SK-N-SH treated with all-trans-retinoic acid at 6 μM for 48 hours (cell line): ENCODE measurements around the gene CYP4F12.

Experiments used
- ARNTL ChIP-seq: fragments of 450-650 bp; formaldehyde crosslinking; IDR thresholded peaks from 2 replicates; pipeline ENCODE4 v1.5.0; 2020; ENCODE audit warnings: low read depth, mild to moderate bottlenecking, moderate library complexity, borderline replicate concordance
- GLIS3 ChIP-seq: fragments of 250-450 bp; sonication (Bioruptor Pico); IDR thresholded peaks from 2 replicates; pipeline ENCODE4 v1.5.0; 2020; ENCODE audit warnings: mild to moderate bottlenecking, moderate library complexity
- OSR1 ChIP-seq: fragments of 250-450 bp; sonication (Bioruptor Pico); IDR thresholded peaks from 2 replicates; pipeline ENCODE4 v1.8.0; 2022; ENCODE audit warnings: moderate library complexity, mild to moderate bottlenecking, inconsistent platforms
- TCF4 ChIP-seq: fragments of 250-450 bp; sonication (Bioruptor Pico); IDR thresholded peaks from 2 replicates; pipeline ENCODE4 v1.8.0; 2021; ENCODE audit warnings: mild to moderate bottlenecking, moderate library complexity, borderline replicate concordance
- TOX ChIP-seq: fragments of 250-450 bp; sonication (Bioruptor Pico); IDR thresholded peaks from 2 replicates; pipeline ENCODE4 v1.8.0; 2021; ENCODE audit warnings: mild to moderate bottlenecking, moderate library complexity, borderline replicate concordance
- ZC3H10 ChIP-seq: fragments of 250-450 bp; sonication (Bioruptor Pico); IDR thresholded peaks from 2 replicates; pipeline ENCODE4 v1.5.1; 2021; ENCODE audit warnings: mild to moderate bottlenecking, moderate library complexity
- ZFP3 ChIP-seq: fragments of 250-450 bp; sonication (Bioruptor Pico); IDR thresholded peaks from 2 replicates; pipeline ENCODE4 v1.5.0; 2020; ENCODE audit warnings: mild to moderate bottlenecking, moderate library complexity
- ZFP30 ChIP-seq: fragments of 450-650 bp; formaldehyde crosslinking; IDR thresholded peaks from 2 replicates; pipeline ENCODE4 v1.5.0; 2022; ENCODE audit warnings: mild to moderate bottlenecking, moderate library complexity
- TF ChIP-seq, protein P1 (sequence below): fragments of 250-450 bp; sonication (Bioruptor Pico); IDR thresholded peaks from 2 replicates; pipeline ENCODE4 v1.5.1; 2021; ENCODE audit warnings: mild to moderate bottlenecking, moderate library complexity
- TF ChIP-seq, protein P2 (sequence below): fragments of 250-450 bp; sonication (Bioruptor Pico); IDR thresholded peaks from 2 replicates; pipeline ENCODE4 v1.5.1; 2020; ENCODE audit warnings: low read depth, mild to moderate bottlenecking, moderate library complexity

DNA sequence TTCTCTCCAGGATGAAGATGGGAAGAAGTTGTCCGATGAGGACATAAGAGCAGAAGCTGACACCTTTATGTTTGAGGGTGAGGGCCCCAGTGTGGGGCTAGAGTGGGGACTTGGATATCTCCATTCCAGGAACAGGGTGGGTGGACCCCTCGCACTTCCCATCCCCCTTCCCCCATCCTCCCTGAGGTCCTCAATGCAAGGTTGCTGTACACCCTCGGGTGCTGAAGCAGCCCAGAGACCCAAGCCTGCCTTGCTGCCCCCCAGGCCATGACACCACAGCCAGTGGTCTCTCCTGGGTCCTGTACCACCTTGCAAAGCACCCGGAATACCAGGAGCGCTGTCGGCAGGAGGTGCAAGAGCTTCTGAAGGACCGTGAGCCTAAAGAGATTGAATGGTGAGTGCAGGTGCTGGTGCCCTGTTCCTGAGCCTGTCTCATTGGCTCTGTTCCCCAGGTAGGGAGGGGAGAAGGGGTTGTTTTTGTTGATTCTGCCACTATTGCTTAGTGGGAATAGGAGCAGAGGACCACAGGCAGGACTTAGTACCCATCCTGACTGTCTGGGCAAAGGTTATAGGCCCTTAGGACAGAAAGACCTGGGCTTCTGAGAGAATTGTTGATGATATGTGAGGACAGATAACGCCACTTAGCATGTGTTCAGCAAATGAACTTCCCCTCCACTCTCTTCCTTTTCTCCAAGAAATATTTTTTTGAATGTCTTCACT is 20.2 kb upstream of the CYP4F12 start:
- TF ChIP-seq ZFP30 (no peak), OSR1 (CRISPR knock-in tag) (no peak), ZFP3 (CRISPR knock-in tag) (no peak), GLIS3 (CRISPR knock-in tag) (no peak), TCF4 (no peak), ARNTL (CRISPR knock-in tag) (no peak), ZC3H10 (CRISPR knock-in tag) (no peak), TOX (CRISPR knock-in tag) (no peak)
- TF ChIP-seq, protein P1, sequence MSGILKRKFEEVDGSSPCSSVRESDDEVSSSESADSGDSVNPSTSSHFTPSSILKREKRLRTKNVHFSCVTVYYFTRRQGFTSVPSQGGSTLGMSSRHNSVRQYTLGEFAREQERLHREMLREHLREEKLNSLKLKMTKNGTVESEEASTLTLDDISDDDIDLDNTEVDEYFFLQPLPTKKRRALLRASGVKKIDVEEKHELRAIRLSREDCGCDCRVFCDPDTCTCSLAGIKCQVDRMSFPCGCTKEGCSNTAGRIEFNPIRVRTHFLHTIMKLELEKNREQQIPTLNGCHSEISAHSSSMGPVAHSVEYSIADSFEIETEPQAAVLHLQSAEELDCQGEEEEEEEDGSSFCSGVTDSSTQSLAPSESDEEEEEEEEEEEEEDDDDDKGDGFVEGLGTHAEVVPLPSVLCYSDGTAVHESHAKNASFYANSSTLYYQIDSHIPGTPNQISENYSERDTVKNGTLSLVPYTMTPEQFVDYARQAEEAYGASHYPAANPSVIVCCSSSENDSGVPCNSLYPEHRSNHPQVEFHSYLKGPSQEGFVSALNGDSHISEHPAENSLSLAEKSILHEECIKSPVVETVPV (CRISPR knock-in tag): no peak
- TF ChIP-seq, protein P2, sequence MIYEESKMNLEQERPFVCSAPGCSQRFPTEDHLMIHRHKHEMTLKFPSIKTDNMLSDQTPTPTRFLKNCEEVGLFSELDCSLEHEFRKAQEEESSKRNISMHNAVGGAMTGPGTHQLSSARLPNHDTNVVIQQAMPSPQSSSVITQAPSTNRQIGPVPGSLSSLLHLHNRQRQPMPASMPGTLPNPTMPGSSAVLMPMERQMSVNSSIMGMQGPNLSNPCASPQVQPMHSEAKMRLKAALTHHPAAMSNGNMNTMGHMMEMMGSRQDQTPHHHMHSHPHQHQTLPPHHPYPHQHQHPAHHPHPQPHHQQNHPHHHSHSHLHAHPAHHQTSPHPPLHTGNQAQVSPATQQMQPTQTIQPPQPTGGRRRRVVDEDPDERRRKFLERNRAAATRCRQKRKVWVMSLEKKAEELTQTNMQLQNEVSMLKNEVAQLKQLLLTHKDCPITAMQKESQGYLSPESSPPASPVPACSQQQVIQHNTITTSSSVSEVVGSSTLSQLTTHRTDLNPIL (CRISPR knock-in tag): no peak
